HEK293 (cell line): ENCODE results near the gene PLS3.

Source experiments
- BCL11A ChIP-seq: fragments of 450-650 bp; formaldehyde crosslinking; IDR thresholded peaks from 2 replicates; pipeline ENCODE4 v1.5.1; 2016; ENCODE audit warnings: low read depth, missing biosample characterization, missing genetic modification characterization
- BCL6B ChIP-seq: fragments of 450-650 bp; formaldehyde crosslinking; IDR thresholded peaks from 2 replicates; pipeline ENCODE4 v1.5.1; 2017; ENCODE audit warnings: missing biosample characterization, missing genetic modification characterization
- EGR2 ChIP-seq: fragments of 450-650 bp; formaldehyde crosslinking; IDR thresholded peaks from 2 replicates; pipeline ENCODE4 v1.5.1; 2016; ENCODE audit warnings: low read depth, missing biosample characterization, missing genetic modification characterization
- GLIS1 ChIP-seq: fragments of 450-650 bp; formaldehyde crosslinking; IDR thresholded peaks from 2 replicates; pipeline ENCODE4 v1.5.1; 2016; ENCODE audit warnings: missing biosample characterization, missing genetic modification characterization
- HOXA7 ChIP-seq: sonication (generic); formaldehyde crosslinking; IDR thresholded peaks from 2 replicates; pipeline ENCODE4 v1.8.1; 2022; ENCODE audit warnings: missing genetic modification reagents, borderline replicate concordance
- KLF9 ChIP-seq: fragments of 450-650 bp; formaldehyde crosslinking; IDR thresholded peaks from 2 replicates; pipeline ENCODE4 v1.5.1; 2016; ENCODE audit warnings: missing biosample characterization, missing genetic modification characterization, low read depth
- PRDM1 ChIP-seq: fragments of 450-650 bp; formaldehyde crosslinking; IDR thresholded peaks from 2 replicates; pipeline ENCODE4; 2016; ENCODE audit warnings: missing biosample characterization, missing genetic modification characterization
- REST ChIP-seq: fragments of 450-650 bp; formaldehyde crosslinking; IDR thresholded peaks from 2 replicates; pipeline ENCODE4 v1.5.1; 2016; ENCODE audit warnings: missing biosample characterization, missing genetic modification characterization
- SCRT1 ChIP-seq: fragments of 450-650 bp; formaldehyde crosslinking; IDR thresholded peaks from 2 replicates; pipeline ENCODE4 v1.5.1; 2016; ENCODE audit warnings: missing biosample characterization, missing genetic modification characterization, borderline replicate concordance
- TRIM28 ChIP-seq: IDR thresholded peaks from 2 replicates; pipeline ENCODE4 v1.6.1; 2011; ENCODE audit warnings: low read length, control low read depth, borderline replicate concordance
- ZNF133 ChIP-seq: fragments of 450-650 bp; formaldehyde crosslinking; IDR thresholded peaks from 2 replicates; pipeline ENCODE4 v1.5.1; 2016; ENCODE audit warnings: missing biosample characterization, missing genetic modification characterization
- ZNF24 ChIP-seq: fragments of 450-650 bp; formaldehyde crosslinking; IDR thresholded peaks from 2 replicates; pipeline ENCODE4 v1.5.1; 2016; ENCODE audit warnings: missing biosample characterization, missing genetic modification characterization
- ZNF280D ChIP-seq: fragments of 450-650 bp; formaldehyde crosslinking; IDR thresholded peaks from 2 replicates; pipeline ENCODE4 v1.5.1; 2016; ENCODE audit warnings: missing biosample characterization, missing genetic modification characterization
- ZNF292 ChIP-seq: fragments of 450-650 bp; formaldehyde crosslinking; IDR thresholded peaks from 2 replicates; pipeline ENCODE4 v1.5.1; 2016; ENCODE audit warnings: low read depth, missing biosample characterization, missing genetic modification characterization, borderline replicate concordance
- ZNF37A ChIP-seq: fragments of 450-650 bp; IDR thresholded peaks from 2 replicates; pipeline ENCODE4 v1.5.1; 2018; ENCODE audit warnings: missing biosample characterization, missing genetic modification characterization
- ZNF404 ChIP-seq: fragments of 450-650 bp; formaldehyde crosslinking; IDR thresholded peaks from 2 replicates; pipeline ENCODE4 v1.5.1; 2017; ENCODE audit warnings: missing biosample characterization, missing genetic modification characterization
- ZNF423 ChIP-seq: fragments of 450-650 bp; formaldehyde crosslinking; IDR thresholded peaks from 2 replicates; pipeline ENCODE4 v1.5.1; 2016; ENCODE audit warnings: missing biosample characterization, missing genetic modification characterization
- ZNF639 ChIP-seq: fragments of 450-650 bp; formaldehyde crosslinking; IDR thresholded peaks from 2 replicates; pipeline ENCODE4 v1.5.1; 2016; ENCODE audit warnings: missing biosample characterization, missing genetic modification characterization
- ZNF76 ChIP-seq: fragments of 450-650 bp; formaldehyde crosslinking; IDR thresholded peaks from 2 replicates; pipeline ENCODE4; 2016; ENCODE audit warnings: low read depth, missing biosample characterization, missing genetic modification characterization, borderline replicate concordance
- ZNF776 ChIP-seq: fragments of 450-650 bp; formaldehyde crosslinking; IDR thresholded peaks from 2 replicates; pipeline ENCODE4 v1.5.0; 2017; ENCODE audit warnings: missing biosample characterization, missing genetic modification characterization, borderline replicate concordance
- ZNF843 ChIP-seq: fragments of 450-650 bp; formaldehyde crosslinking; IDR thresholded peaks from 2 replicates; pipeline ENCODE4 v1.5.1; 2016; ENCODE audit warnings: missing biosample characterization, missing genetic modification characterization
- ZXDB ChIP-seq: fragments of 450-650 bp; formaldehyde crosslinking; IDR thresholded peaks from 2 replicates; pipeline ENCODE4 v1.5.1; 2016; ENCODE audit warnings: missing biosample characterization, missing genetic modification characterization
- TF ChIP-seq, protein P1 (sequence below): fragments of 450-650 bp; formaldehyde crosslinking; IDR thresholded peaks from 2 replicates; pipeline ENCODE4 v1.5.1; 2016; ENCODE audit warnings: missing biosample characterization, missing genetic modification characterization
- TF ChIP-seq, protein P2 (sequence below): IDR thresholded peaks from 2 replicates; pipeline ENCODE4 v1.6.1; 2011; ENCODE audit warnings: mild to moderate bottlenecking, low read depth, low read length, borderline replicate concordance
- TF ChIP-seq, protein P3 (sequence below): fragments of 450-650 bp; formaldehyde crosslinking; IDR thresholded peaks from 2 replicates; pipeline ENCODE4 v1.5.1; 2016; ENCODE audit warnings: missing biosample characterization, missing genetic modification characterization

PLS3 gene

GRCh38 chrX:115560978-115561604 lies at the start of gene PLS3 (continued):
- TF ChIP-seq BCL6B (no peak), BCL11A (tag by site-specific recombination) (no peak), HOXA7 (CRISPR knock-in tag) (no peak), PRDM1 (tag by site-specific recombination) (peak; percentile 39; the same call in 1 of the 2 replicates), ZNF37A (no peak), ZNF292 (tag by site-specific recombination) (no peak), TRIM28 (no peak), ZNF776 (tag by site-specific recombination) (no peak), ZNF24 (tag by site-specific recombination) (no peak), REST (tag by site-specific recombination) (no peak), ZNF280D (tag by site-specific recombination) (no peak), EGR2 (tag by site-specific recombination) (peak; percentile 83), ZNF76 (tag by site-specific recombination) (peak; percentile 44; the same call in 1 of the 2 replicates), ZNF423 (tag by site-specific recombination) (peak; percentile 53; the same call in 1 of the 2 replicates), ZNF404 (tag by site-specific recombination) (no peak), ZNF639 (tag by site-specific recombination) (no peak), KLF9 (0 out of 2 replicates have a peak, but pooled peaks have one; percentile 13), SCRT1 (tag by site-specific recombination) (peak; percentile 53; the same call in 1 of the 2 replicates), ZNF843 (tag by site-specific recombination) (no peak), ZXDB (tag by site-specific recombination) (no peak; the same call in 1 of the 2 replicates), GLIS1 (tag by site-specific recombination) (peak; percentile 66), ZNF133 (tag by site-specific recombination) (no peak)
- TF ChIP-seq, protein P1, sequence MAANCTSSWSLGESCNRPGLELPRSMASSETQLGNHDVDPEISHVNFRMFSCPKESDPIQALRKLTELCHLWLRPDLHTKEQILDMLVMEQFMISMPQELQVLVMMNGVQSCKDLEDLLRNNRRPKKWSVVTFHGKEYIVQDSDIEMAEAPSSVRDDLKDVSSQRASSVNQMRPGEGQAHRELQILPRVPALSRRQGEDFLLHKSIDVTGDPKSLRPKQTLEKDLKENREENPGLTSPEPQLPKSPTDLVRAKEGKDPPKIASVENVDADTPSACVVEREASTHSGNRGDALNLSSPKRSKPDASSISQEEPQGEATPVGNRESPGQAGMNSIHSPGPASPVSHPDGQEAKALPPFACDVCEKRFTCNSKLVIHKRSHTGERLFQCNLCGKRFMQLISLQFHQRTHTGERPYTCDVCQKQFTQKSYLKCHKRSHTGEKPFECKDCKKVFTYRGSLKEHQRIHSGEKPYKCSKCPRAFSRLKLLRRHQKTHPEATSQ (tag by site-specific recombination): no peak
- TF ChIP-seq, protein P2, sequence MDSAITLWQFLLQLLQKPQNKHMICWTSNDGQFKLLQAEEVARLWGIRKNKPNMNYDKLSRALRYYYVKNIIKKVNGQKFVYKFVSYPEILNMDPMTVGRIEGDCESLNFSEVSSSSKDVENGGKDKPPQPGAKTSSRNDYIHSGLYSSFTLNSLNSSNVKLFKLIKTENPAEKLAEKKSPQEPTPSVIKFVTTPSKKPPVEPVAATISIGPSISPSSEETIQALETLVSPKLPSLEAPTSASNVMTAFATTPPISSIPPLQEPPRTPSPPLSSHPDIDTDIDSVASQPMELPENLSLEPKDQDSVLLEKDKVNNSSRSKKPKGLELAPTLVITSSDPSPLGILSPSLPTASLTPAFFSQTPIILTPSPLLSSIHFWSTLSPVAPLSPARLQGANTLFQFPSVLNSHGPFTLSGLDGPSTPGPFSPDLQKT: no peak
- TF ChIP-seq, protein P3, sequence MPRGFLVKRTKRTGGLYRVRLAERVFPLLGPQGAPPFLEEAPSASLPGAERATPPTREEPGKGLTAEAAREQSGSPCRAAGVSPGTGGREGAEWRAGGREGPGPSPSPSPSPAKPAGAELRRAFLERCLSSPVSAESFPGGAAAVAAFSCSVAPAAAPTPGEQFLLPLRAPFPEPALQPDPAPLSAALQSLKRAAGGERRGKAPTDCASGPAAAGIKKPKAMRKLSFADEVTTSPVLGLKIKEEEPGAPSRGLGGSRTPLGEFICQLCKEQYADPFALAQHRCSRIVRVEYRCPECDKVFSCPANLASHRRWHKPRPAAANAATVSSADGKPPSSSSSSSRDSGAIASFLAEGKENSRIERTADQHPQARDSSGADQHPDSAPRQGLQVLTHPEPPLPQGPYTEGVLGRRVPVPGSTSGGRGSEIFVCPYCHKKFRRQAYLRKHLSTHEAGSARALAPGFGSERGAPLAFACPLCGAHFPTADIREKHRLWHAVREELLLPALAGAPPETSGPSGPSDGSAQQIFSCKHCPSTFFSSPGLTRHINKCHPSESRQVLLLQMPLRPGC (tag by site-specific recombination): no peak
